Tibial nerve (tissue), 3 donors: ENCODE measurements around the gene PLA2R1.

ENCODE experiments used
- CTCF ChIP-seq, 5 experiments: fragments of 200-600 bp in 3 of 5; fragments of 450-650 bp in 2 of 5; sonication (generic) in 3 of 5; IDR thresholded peaks; one replicate each; pipeline ENCODE4 v1.5.1; 2016 to 2019; ENCODE audit warnings: antibody characterized with exemption in 5 of 5, mild to moderate bottlenecking in 3 of 5, moderate library complexity in 2 of 5
- POLR2A ChIP-seq, 2 donors: fragments of 450-650 bp; IDR thresholded peaks; one replicate each; pipeline ENCODE4 v1.6.1; 2017; ENCODE audit warnings: antibody characterized with exemption in 2 of 2, mild to moderate bottlenecking in 2 of 2, moderate library complexity in 2 of 2

DNA sequence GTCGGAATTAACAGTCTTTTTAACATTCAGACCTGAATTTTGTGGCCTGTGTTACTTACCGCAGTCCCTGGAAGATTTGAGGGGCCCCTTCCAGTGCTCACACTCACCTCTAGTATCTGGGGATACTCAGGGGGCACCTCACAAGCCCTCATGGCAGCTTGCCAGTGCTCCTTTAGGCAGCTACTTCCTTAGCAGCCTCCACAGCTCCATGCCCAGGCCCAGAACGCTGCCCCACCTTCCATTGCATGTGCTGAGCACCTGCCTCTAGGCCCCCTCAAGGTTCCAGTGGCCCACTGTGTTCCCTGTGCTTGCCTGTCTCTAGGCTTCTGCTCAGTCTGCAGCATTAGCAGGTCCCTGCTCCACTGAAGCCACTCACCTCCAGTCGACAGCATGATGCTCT lies 30.0 kb upstream of the PLA2R1 start:
- TF ChIP-seq CTCF (IDR thresholded peaks at IDR 0.05): no peak
- no peak for TF ChIP-seq POLR2A (IDR thresholded peaks at IDR 0.05)
